ENCODE measurements around the gene GAB3. TPM values are rescaled to one million over a fixed set of nuclear protein-coding genes. Genes with fewer than 3 reads are reported as not detected.

GAB3 gene
- total RNA-seq, 1 experiment from 2014 or later, result 0.72 TPM

DNA sequence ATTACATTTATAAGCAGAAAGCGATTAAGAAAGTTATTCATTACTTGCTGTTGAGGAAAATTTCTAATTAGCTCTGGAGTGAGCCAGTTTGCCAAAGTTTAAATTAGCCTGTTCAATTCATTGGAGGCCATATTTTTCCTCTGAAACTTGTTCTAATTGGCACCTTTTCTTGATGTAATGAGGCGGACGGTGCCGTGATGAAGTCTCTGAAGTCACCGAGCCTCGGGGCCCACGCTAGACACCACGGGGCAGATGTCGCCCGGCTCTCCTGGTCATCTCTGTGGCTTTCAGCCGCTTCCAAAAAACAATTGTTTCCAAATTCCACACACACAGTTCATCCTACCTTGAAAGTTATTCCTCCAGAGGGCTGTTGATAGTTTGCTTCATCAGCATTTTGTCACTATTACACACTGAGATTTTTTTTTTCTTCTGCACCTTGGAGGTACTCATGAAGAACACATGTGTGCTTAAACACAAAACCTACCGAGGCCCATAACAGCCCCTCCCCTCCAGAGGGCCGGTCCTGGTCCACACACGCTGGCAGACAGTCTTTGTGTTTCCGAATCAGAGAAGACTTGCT lies 93.6 kb downstream of the GAB3 start:
- H3K4me1 Mint-ChIP-seq, result no peaks in the 10 kb centered on the region
- CTCF ChIA-PET, result no interaction called here
- no peaks in the 10 kb centered on the region for H3K27me3 Mint-ChIP-seq (ENCODE audit: low read depth)
- TF ChIP-seq ETV6 (CRISPR knock-in tag; IDR thresholded peaks at IDR 0.05) (no peak), FOXP1 (CRISPR knock-in tag; IDR thresholded peaks at IDR 0.05; ENCODE audit: borderline replicate concordance) (no peak), SP1 (CRISPR knock-in tag; conservative IDR thresholded peaks at IDR 0.05) (no peak), NR3C1 (CRISPR knock-in tag; conservative IDR thresholded peaks at IDR 0.05; ENCODE audit: low read depth) (no peak), IRF2 (CRISPR knock-in tag; IDR thresholded peaks at IDR 0.05; ENCODE audit: borderline replicate concordance, low read depth) (no peak), TEAD1 (CRISPR knock-in tag; IDR thresholded peaks at IDR 0.05) (no peak), NR1H2 (CRISPR knock-in tag; IDR thresholded peaks at IDR 0.05) (no peak), RELA (CRISPR knock-in tag; IDR thresholded peaks at IDR 0.05; ENCODE audit: borderline replicate concordance) (no peak)
- TF ChIP-seq, protein P1, sequence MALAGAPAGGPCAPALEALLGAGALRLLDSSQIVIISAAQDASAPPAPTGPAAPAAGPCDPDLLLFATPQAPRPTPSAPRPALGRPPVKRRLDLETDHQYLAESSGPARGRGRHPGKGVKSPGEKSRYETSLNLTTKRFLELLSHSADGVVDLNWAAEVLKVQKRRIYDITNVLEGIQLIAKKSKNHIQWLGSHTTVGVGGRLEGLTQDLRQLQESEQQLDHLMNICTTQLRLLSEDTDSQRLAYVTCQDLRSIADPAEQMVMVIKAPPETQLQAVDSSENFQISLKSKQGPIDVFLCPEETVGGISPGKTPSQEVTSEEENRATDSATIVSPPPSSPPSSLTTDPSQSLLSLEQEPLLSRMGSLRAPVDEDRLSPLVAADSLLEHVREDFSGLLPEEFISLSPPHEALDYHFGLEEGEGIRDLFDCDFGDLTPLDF (CRISPR knock-in tag; IDR thresholded peaks at IDR 0.05), result no peak
- TF ChIP-seq, protein P2, sequence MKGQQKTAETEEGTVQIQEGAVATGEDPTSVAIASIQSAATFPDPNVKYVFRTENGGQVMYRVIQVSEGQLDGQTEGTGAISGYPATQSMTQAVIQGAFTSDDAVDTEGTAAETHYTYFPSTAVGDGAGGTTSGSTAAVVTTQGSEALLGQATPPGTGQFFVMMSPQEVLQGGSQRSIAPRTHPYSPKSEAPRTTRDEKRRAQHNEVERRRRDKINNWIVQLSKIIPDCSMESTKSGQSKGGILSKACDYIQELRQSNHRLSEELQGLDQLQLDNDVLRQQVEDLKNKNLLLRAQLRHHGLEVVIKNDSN (CRISPR knock-in tag; IDR thresholded peaks at IDR 0.05), result no peak
- TF ChIP-seq, protein P3, sequence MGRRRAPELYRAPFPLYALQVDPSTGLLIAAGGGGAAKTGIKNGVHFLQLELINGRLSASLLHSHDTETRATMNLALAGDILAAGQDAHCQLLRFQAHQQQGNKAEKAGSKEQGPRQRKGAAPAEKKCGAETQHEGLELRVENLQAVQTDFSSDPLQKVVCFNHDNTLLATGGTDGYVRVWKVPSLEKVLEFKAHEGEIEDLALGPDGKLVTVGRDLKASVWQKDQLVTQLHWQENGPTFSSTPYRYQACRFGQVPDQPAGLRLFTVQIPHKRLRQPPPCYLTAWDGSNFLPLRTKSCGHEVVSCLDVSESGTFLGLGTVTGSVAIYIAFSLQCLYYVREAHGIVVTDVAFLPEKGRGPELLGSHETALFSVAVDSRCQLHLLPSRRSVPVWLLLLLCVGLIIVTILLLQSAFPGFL (CRISPR knock-in tag; IDR thresholded peaks at IDR 0.05; ENCODE audit: borderline replicate concordance), result no peak
- TF ChIP-seq, protein P4, sequence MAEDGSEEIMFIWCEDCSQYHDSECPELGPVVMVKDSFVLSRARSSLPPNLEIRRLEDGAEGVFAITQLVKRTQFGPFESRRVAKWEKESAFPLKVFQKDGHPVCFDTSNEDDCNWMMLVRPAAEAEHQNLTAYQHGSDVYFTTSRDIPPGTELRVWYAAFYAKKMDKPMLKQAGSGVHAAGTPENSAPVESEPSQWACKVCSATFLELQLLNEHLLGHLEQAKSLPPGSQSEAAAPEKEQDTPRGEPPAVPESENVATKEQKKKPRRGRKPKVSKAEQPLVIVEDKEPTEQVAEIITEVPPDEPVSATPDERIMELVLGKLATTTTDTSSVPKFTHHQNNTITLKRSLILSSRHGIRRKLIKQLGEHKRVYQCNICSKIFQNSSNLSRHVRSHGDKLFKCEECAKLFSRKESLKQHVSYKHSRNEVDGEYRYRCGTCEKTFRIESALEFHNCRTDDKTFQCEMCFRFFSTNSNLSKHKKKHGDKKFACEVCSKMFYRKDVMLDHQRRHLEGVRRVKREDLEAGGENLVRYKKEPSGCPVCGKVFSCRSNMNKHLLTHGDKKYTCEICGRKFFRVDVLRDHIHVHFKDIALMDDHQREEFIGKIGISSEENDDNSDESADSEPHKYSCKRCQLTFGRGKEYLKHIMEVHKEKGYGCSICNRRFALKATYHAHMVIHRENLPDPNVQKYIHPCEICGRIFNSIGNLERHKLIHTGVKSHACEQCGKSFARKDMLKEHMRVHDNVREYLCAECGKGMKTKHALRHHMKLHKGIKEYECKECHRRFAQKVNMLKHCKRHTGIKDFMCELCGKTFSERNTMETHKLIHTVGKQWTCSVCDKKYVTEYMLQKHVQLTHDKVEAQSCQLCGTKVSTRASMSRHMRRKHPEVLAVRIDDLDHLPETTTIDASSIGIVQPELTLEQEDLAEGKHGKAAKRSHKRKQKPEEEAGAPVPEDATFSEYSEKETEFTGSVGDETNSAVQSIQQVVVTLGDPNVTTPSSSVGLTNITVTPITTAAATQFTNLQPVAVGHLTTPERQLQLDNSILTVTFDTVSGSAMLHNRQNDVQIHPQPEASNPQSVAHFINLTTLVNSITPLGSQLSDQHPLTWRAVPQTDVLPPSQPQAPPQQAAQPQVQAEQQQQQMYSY (CRISPR knock-in tag; IDR thresholded peaks at IDR 0.05), result no peak
- POLR2A ChIA-PET, result no interaction called here
- no peak overlapping the region for H3K27ac Mint-ChIP-seq
- ATAC-seq (no peak), DNase-seq (ENCODE audit: low spot score) (no peak)
- H3K9me3 Mint-ChIP-seq, result peaks cover 8% of the 10 kb centered on the region
- no peak overlapping the region for H3K4me3 Mint-ChIP-seq
- H3K36me3 Mint-ChIP-seq, result 0 out of 2 replicates have a peak, but pooled peaks cover 2% of the 10 kb centered on the region

DNA sequence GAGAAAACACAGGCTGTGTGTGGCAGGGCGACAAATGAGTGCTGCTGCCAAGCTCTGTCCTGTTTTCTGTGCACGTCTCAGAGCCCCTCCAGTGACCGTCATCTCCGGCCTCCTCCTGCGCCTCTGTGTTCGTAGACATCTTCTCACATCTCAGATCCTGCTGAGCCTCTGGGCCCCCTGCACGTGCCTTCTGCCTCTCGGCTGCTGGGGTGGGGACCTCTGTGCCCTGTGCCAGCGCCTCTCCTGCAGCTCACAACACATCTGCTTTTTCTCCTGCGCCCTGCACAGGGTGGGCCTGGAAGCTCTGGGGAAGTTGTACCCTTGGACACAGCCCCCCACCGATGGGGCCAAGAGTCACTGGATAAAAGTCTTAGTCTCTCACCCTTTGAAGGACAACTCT lies 95.1 kb downstream of the GAB3 start:
- no peak for ATAC-seq
- ChIA-PET POLR2A (no interaction called here), CTCF (no interaction called here)
- no peak overlapping the region for H3K27ac Mint-ChIP-seq
- H3K27me3 Mint-ChIP-seq (ENCODE audit: low read depth), result no peaks in the 10 kb centered on the region
- TF ChIP-seq, protein P5, sequence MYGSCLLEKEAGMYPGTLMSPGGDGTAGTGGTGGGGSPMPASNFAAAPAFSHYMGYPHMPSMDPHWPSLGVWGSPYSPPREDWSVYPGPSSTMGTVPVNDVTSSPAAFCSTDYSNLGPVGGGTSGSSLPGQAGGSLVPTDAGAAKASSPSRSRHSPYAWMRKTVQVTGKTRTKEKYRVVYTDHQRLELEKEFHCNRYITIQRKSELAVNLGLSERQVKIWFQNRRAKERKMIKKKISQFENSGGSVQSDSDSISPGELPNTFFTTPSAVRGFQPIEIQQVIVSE (CRISPR knock-in tag; IDR thresholded peaks at IDR 0.05; ENCODE audit: borderline replicate concordance), result no peak
- H3K4me1 Mint-ChIP-seq, result no peaks in the 10 kb centered on the region
- no peak for DNase-seq (ENCODE audit: low spot score)
- no peaks in the 10 kb centered on the region for H3K36me3 Mint-ChIP-seq
- peaks cover 4% of the 10 kb centered on the region; the same call in 1 of the 2 replicates for H3K9me3 Mint-ChIP-seq
- no peak overlapping the region for H3K4me3 Mint-ChIP-seq

DNA sequence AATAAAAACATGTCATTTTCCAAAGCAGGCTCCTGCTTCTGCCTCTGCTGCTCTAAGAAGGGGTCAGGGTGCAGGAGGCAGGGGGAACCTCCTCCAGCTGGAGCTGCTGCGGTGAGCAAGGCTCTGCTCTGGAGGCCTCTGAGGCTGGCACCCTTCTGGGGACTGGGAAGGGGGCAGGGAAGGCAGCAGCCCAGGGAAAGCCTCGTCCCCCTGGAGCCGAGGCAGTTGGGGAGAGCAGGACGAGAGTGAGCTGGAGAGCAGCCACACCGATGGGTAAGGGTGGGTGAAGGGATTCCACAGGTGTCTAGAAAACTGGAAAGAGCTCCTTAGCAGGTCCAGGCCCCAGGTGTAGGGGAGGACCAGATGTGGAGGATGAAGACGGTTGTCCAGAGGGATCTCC lies 95.5 kb downstream of the GAB3 start:
- Mint-ChIP-seq H3K9me3 (peaks cover 4% of the 10 kb centered on the region; the same call in 1 of the 2 replicates), H3K27ac (no peak overlapping the region), H3K36me3 (no peaks in the 10 kb centered on the region), H3K4me3 (no peak overlapping the region), H3K4me1 (no peaks in the 10 kb centered on the region), H3K27me3 (ENCODE audit: low read depth) (no peaks in the 10 kb centered on the region)
- no peak for DNase-seq (ENCODE audit: low spot score)
- CTCF ChIA-PET, result no interaction called here
- POLR2A ChIA-PET, result no interaction called here
- ATAC-seq, result no peak
- TF ChIP-seq MXD4 (CRISPR knock-in tag; IDR thresholded peaks at IDR 0.05; ENCODE audit: borderline replicate concordance), result no peak
- TF ChIP-seq TEAD4 (CRISPR knock-in tag; IDR thresholded peaks at IDR 0.05), result no peak
- TF ChIP-seq, protein P6, sequence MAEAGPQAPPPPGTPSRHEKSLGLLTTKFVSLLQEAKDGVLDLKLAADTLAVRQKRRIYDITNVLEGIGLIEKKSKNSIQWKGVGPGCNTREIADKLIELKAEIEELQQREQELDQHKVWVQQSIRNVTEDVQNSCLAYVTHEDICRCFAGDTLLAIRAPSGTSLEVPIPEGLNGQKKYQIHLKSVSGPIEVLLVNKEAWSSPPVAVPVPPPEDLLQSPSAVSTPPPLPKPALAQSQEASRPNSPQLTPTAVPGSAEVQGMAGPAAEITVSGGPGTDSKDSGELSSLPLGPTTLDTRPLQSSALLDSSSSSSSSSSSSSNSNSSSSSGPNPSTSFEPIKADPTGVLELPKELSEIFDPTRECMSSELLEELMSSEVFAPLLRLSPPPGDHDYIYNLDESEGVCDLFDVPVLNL (CRISPR knock-in tag; IDR thresholded peaks at IDR 0.05; ENCODE audit: borderline replicate concordance, low read depth), result no peak
- TF ChIP-seq, protein P7, sequence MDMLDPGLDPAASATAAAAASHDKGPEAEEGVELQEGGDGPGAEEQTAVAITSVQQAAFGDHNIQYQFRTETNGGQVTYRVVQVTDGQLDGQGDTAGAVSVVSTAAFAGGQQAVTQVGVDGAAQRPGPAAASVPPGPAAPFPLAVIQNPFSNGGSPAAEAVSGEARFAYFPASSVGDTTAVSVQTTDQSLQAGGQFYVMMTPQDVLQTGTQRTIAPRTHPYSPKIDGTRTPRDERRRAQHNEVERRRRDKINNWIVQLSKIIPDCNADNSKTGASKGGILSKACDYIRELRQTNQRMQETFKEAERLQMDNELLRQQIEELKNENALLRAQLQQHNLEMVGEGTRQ (CRISPR knock-in tag; IDR thresholded peaks at IDR 0.05), result no peak
- TF ChIP-seq TP53 (CRISPR knock-in tag; IDR thresholded peaks at IDR 0.05), result no peak
- no peak for TF ChIP-seq SOX15 (CRISPR knock-in tag; IDR thresholded peaks at IDR 0.05)
- no peak for TF ChIP-seq SMAD3 (CRISPR knock-in tag; IDR thresholded peaks at IDR 0.05; ENCODE audit: borderline replicate concordance)
- TF ChIP-seq ZBTB21 (CRISPR knock-in tag; IDR thresholded peaks at IDR 0.05; ENCODE audit: borderline replicate concordance), result no peak
- TF ChIP-seq CBFB (CRISPR knock-in tag; IDR thresholded peaks at IDR 0.05; ENCODE audit: low read depth), result no peak

Measured in WTC11 (cell line).